ENCODE measurements around the gene ZMYND8.

DNA sequence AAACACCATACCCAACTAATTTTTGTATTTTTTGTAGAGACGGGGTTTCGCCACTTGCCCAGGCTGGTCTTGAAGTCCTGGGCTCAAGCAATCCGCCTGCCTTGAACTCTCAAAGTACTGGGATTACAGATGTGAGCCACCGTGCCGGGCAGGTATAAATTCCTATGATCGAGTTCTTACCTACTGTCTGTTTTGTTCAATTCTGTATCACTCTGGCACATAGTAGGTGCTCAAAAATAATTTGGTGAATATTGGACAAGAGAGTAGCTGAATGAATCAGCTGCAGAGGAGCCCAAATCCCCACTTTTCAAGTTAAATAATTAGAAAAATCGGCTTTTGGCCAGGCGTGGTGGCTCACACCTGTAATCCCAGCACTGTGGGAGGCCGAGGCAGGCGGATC lies 13.7 kb upstream of the ZMYND8 start:
- TF ChIP-seq POLR2AphosphoS5 (IDR thresholded peaks at IDR 0.05; ENCODE audit: low read depth, low read length): no peak
- TF ChIP-seq, protein P1, sequence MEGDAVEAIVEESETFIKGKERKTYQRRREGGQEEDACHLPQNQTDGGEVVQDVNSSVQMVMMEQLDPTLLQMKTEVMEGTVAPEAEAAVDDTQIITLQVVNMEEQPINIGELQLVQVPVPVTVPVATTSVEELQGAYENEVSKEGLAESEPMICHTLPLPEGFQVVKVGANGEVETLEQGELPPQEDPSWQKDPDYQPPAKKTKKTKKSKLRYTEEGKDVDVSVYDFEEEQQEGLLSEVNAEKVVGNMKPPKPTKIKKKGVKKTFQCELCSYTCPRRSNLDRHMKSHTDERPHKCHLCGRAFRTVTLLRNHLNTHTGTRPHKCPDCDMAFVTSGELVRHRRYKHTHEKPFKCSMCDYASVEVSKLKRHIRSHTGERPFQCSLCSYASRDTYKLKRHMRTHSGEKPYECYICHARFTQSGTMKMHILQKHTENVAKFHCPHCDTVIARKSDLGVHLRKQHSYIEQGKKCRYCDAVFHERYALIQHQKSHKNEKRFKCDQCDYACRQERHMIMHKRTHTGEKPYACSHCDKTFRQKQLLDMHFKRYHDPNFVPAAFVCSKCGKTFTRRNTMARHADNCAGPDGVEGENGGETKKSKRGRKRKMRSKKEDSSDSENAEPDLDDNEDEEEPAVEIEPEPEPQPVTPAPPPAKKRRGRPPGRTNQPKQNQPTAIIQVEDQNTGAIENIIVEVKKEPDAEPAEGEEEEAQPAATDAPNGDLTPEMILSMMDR (IDR thresholded peaks at IDR 0.05): no peak

All from Panc1 (cell line).